Measurements from ENCODE around the gene CTNNAL1. TPM values are rescaled to one million over a fixed set of nuclear protein-coding genes. Genes with fewer than 3 reads are reported as not detected.
"Not testable (repeated sequence)": the region's sequence is repeated elsewhere in the genome, so short reads cannot be mapped to it uniquely, and the experiment has no call there.

The CTNNAL1 gene, protein sequence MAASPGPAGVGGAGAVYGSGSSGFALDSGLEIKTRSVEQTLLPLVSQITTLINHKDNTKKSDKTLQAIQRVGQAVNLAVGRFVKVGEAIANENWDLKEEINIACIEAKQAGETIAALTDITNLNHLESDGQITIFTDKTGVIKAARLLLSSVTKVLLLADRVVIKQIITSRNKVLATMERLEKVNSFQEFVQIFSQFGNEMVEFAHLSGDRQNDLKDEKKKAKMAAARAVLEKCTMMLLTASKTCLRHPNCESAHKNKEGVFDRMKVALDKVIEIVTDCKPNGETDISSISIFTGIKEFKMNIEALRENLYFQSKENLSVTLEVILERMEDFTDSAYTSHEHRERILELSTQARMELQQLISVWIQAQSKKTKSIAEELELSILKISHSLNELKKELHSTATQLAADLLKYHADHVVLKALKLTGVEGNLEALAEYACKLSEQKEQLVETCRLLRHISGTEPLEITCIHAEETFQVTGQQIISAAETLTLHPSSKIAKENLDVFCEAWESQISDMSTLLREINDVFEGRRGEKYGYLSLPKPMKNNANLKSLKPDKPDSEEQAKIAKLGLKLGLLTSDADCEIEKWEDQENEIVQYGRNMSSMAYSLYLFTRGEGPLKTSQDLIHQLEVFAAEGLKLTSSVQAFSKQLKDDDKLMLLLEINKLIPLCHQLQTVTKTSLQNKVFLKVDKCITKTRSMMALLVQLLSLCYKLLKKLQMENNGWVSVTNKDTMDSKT
- 10 to 100 TPM; 20.9 to 22.4 TPM for total RNA-seq

DNA sequence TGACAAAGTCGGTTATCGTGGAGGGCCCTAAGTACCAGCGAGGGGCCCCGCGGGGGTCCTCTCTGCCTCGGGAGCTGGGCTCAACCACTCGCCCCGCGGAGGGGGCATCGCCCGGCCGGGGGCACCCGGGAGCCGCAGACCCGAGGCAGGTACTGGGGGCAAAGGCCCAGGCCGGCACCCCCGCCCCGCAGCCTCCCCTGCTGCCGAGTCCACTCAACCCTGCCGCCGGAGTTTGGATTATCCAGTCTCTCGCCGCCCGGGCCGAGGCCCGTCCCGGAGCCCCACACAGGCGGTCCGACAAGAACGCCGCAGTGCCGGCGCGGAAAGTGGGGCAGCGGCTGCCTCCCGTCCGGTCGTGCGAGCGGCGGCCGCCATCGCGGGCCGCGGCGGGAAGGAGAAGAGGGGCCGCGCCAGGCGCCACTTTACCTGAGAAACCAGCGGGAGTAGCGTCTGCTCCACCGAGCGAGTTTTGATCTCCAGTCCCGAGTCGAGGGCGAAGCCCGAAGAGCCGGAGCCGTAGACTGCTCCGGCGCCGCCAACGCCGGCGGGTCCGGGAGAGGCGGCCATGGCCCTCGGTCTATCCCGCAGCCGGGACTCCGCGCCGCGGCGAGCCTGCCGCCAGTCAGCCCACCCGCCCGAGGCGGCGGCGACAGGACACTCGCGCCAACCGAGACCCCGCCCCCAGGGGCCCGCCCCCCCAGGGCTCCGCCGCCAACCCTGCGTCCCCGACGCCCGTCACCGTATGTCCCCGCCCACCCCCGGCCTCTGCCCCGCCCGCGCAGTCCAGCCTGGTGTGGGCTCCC is at the start of gene CTNNAL1:
CTNNAL1 (minus strand) TSS at position 624 of the 803 bp plus-strand sequence; CDS start at position 567, 57 bp downstream.
- H3K27me3 Mint-ChIP-seq, result peaks cover 4% of the 10 kb centered on the region
- peak; percentile 87 for DNase-seq
- H3K9me3 Mint-ChIP-seq, result no peaks in the 10 kb centered on the region
- H3K27ac Mint-ChIP-seq, result peak within 1 kb of the TSS; percentile 85
- peak within 1 kb of the TSS; percentile 86 for H3K4me3 Mint-ChIP-seq
- peaks cover 32% of the 10 kb centered on the region for H3K4me1 Mint-ChIP-seq
- peaks cover 3% of the 10 kb centered on the region for H3K36me3 Mint-ChIP-seq

GRCh38 chr9:109062543-109062942 is 49.2 kb upstream of the CTNNAL1 start:
- Mint-ChIP-seq H3K4me1 (peaks cover 2% of the 10 kb centered on the region), H3K36me3 (peaks cover 11% of the 10 kb centered on the region)

DNA sequence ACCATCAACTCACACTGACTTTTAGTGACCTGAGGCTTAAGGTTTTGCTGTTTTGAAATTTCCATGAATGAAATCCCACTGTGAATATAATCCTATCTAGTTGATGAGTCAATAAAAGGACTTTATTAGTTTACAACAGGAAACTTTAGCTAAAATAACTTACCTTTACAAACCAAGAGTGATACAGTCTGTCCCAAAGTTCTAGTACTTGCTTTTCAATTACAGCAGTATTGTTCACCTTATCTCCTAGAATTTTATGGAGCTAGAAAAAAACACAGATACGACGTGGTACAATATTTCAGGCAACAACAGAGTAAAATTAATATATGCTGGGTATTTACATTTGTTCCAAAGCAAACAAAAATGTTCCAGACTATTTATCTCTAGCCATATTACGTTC is 46.9 kb upstream of the CTNNAL1 start:
- Mint-ChIP-seq H3K4me3 (no peak overlapping the region), H3K27me3 (no peaks in the 10 kb centered on the region), H3K27ac (no peak overlapping the region), H3K36me3 (peaks cover 20% of the 10 kb centered on the region), H3K4me1 (peaks cover 2% of the 10 kb centered on the region), H3K9me3 (no peaks in the 10 kb centered on the region)
- no peak for DNase-seq

More at GRCh38 chr9:109062543-109062942, 49.2 kb upstream of the CTNNAL1 start:
- H3K27ac Mint-ChIP-seq, result no peak overlapping the region
- no peak for DNase-seq
- no peaks in the 10 kb centered on the region for H3K27me3 Mint-ChIP-seq
- no peaks in the 10 kb centered on the region for H3K9me3 Mint-ChIP-seq
- H3K4me3 Mint-ChIP-seq, result no peak overlapping the region

- H3K4me1 Mint-ChIP-seq, H3K9me3 Mint-ChIP-seq, H3K4me3 Mint-ChIP-seq, H3K27ac Mint-ChIP-seq, H3K27me3 Mint-ChIP-seq, DNase-seq: not testable (repeated sequence)
- peaks cover 33% of the 10 kb centered on the region for H3K36me3 Mint-ChIP-seq
These were observed 39.8 kb upstream of the CTNNAL1 start for GRCh38 chr9:109053121-109053520.

GRCh38 chr9:109052416-109052815 is 39.1 kb upstream of the CTNNAL1 start:
- no peaks in the 10 kb centered on the region for H3K4me1 Mint-ChIP-seq
- no peaks in the 10 kb centered on the region for H3K9me3 Mint-ChIP-seq
- peaks cover 35% of the 10 kb centered on the region for H3K36me3 Mint-ChIP-seq
- H3K27me3 Mint-ChIP-seq, result no peaks in the 10 kb centered on the region
- no peak for DNase-seq
- H3K4me3 Mint-ChIP-seq, result no peak overlapping the region
- no peak overlapping the region for H3K27ac Mint-ChIP-seq

GRCh38 chr9:109051733-109052132 is 38.4 kb upstream of the CTNNAL1 start:
- H3K27ac Mint-ChIP-seq, result no peak overlapping the region
- H3K36me3 Mint-ChIP-seq, result peaks cover 32% of the 10 kb centered on the region
- H3K27me3 Mint-ChIP-seq, result no peaks in the 10 kb centered on the region

GRCh38 chr9:109050444-109050843 is 37.1 kb upstream of the CTNNAL1 start:
- no peaks in the 10 kb centered on the region for H3K27me3 Mint-ChIP-seq
- H3K4me1 Mint-ChIP-seq, result peaks cover 2% of the 10 kb centered on the region
- H3K9me3 Mint-ChIP-seq, result no peaks in the 10 kb centered on the region
- H3K36me3 Mint-ChIP-seq, result peaks cover 34% of the 10 kb centered on the region
- no peak for DNase-seq
- no peak overlapping the region for H3K4me3 Mint-ChIP-seq
- H3K27ac Mint-ChIP-seq, result no peak overlapping the region

More at GRCh38 chr9:109051733-109052132, 38.4 kb upstream of the CTNNAL1 start:
- Mint-ChIP-seq H3K4me1 (peaks cover 1% of the 10 kb centered on the region), H3K9me3 (no peaks in the 10 kb centered on the region), H3K4me3 (no peak overlapping the region)
- DNase-seq, result no peak

GRCh38 chr9:109048822-109049221 is 35.5 kb upstream of the CTNNAL1 start:
- H3K27me3 Mint-ChIP-seq, result no peaks in the 10 kb centered on the region
- no peak for DNase-seq
- H3K9me3 Mint-ChIP-seq, result no peaks in the 10 kb centered on the region
- H3K4me3 Mint-ChIP-seq, result no peak overlapping the region
- H3K36me3 Mint-ChIP-seq, result peaks cover 43% of the 10 kb centered on the region
- H3K27ac Mint-ChIP-seq, result no peak overlapping the region
- H3K4me1 Mint-ChIP-seq, result peaks cover 2% of the 10 kb centered on the region

DNA sequence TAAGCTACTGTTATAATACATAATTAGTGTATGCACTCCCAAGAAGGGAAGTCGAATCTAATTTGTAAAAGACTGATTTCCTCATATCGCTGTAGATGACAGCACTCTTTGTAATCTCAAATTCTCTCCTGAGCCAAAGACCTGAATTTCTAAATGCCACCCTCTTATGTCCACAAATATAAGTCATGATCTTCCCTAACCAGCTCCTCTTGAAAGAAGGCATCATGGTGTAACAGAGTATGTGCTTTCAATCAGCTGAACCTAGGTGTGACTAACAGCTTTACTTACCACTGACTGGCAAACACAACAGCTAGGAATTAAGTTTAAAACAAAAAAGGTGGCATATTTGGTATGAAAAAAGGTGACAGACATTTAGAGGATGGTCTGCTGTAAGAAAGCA is 34.0 kb upstream of the CTNNAL1 start:
- Mint-ChIP-seq H3K9me3 (peaks cover 3% of the 10 kb centered on the region), H3K27ac (peak overlapping the region; percentile 16), H3K4me1 (peaks cover 2% of the 10 kb centered on the region), H3K4me3 (no peak overlapping the region), H3K36me3 (peaks cover 49% of the 10 kb centered on the region), H3K27me3 (no peaks in the 10 kb centered on the region)
- DNase-seq, result no peak

GRCh38 chr9:109046346-109046745 is 33.0 kb upstream of the CTNNAL1 start:
- DNase-seq, result no peak
- peaks cover 51% of the 10 kb centered on the region for H3K36me3 Mint-ChIP-seq
- peaks cover 2% of the 10 kb centered on the region for H3K4me1 Mint-ChIP-seq
- no peaks in the 10 kb centered on the region for H3K27me3 Mint-ChIP-seq
- peaks cover 3% of the 10 kb centered on the region for H3K9me3 Mint-ChIP-seq
- H3K27ac Mint-ChIP-seq, result no peak overlapping the region
- no peak overlapping the region for H3K4me3 Mint-ChIP-seq

GRCh38 chr9:109043578-109043977 is 30.3 kb upstream of the CTNNAL1 start:
- Mint-ChIP-seq H3K36me3 (peaks cover 54% of the 10 kb centered on the region), H3K4me1 (peaks cover 2% of the 10 kb centered on the region), H3K27ac (no peak overlapping the region), H3K4me3 (no peak overlapping the region), H3K27me3 (no peaks in the 10 kb centered on the region), H3K9me3 (peaks cover 3% of the 10 kb centered on the region)
- DNase-seq, result no peak

- Mint-ChIP-seq H3K27ac (no peak overlapping the region), H3K4me3 (no peak overlapping the region), H3K4me1 (no peaks in the 10 kb centered on the region), H3K36me3 (peaks cover 42% of the 10 kb centered on the region), H3K27me3 (no peaks in the 10 kb centered on the region), H3K9me3 (peaks cover 3% of the 10 kb centered on the region)
- no peak for DNase-seq
These were observed 27.3 kb upstream of the CTNNAL1 start for GRCh38 chr9:109040571-109040970.

GRCh38 chr9:109039539-109039938 is 26.2 kb upstream of the CTNNAL1 start:
- DNase-seq, result no peak
- H3K4me3 Mint-ChIP-seq, result no peak overlapping the region
- no peak overlapping the region for H3K27ac Mint-ChIP-seq
- H3K36me3 Mint-ChIP-seq, result peaks cover 35% of the 10 kb centered on the region
- no peaks in the 10 kb centered on the region for H3K27me3 Mint-ChIP-seq
- no peaks in the 10 kb centered on the region for H3K4me1 Mint-ChIP-seq
- H3K9me3 Mint-ChIP-seq, result peaks cover 3% of the 10 kb centered on the region

- H3K4me3 Mint-ChIP-seq, result no peak overlapping the region
- peaks cover 22% of the 10 kb centered on the region for H3K36me3 Mint-ChIP-seq
- H3K27me3 Mint-ChIP-seq, result no peaks in the 10 kb centered on the region
- peaks cover 1% of the 10 kb centered on the region for H3K9me3 Mint-ChIP-seq
- H3K27ac Mint-ChIP-seq, result no peak overlapping the region
- DNase-seq, result no peak
- H3K4me1 Mint-ChIP-seq, result no peaks in the 10 kb centered on the region
These were observed 24.8 kb upstream of the CTNNAL1 start for GRCh38 chr9:109037946-109038715.

Data from activated naive CD8-positive, alpha-beta T cell treated with anti-CD3 and anti-CD28 coated beads for 36 hours (primary cell).